ENCODE data around the gene C12orf75. TPM values are rescaled to one million over a fixed set of nuclear protein-coding genes. Genes with fewer than 3 reads are reported as not detected.
"Not testable (repeated sequence)": the region's sequence is repeated elsewhere in the genome, so short reads cannot be mapped to it uniquely, and the experiment has no call there.

The C12orf75 gene
- total RNA-seq, 2 donors from 2014 or later = 115 to 119 TPM

DNA sequence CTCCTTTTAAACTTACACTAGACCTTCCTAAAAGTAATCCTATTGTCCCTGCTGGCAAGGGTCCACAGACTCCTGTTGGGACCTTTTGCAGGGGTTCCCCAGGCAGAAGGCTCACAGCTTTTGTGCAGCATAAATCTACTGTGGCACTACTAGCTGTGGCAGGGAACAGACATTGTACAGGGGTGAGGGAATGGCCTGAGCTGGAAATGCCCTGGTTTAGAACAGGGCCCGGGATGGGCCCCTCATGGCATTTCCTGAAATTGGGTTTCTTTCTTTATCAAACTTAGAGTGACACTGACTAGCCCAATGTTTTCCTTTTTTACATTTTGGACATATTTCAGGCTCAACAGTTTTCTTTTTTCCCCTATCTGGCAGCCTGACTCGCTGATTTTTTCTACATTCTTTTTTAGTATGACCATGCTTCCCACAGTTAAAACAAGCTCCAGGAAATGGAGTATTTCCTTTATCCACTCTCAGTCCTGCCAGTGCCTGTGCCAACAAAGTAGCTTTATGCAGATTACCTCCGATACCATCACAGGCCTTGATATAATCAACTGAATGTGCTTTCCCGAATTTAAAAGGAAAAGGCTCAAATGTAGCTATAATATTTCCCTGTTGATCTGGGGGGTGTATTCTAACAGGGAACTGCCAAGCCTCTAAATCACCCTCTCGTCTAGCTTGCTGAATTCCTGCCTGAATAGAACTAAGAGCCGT, 22.7 kb upstream of the C12orf75 start:
- DNase-seq; ATAC-seq; intact Hi-C loops (cut with DNase I, micrococcal nuclease): not testable (repeated sequence)

DNA sequence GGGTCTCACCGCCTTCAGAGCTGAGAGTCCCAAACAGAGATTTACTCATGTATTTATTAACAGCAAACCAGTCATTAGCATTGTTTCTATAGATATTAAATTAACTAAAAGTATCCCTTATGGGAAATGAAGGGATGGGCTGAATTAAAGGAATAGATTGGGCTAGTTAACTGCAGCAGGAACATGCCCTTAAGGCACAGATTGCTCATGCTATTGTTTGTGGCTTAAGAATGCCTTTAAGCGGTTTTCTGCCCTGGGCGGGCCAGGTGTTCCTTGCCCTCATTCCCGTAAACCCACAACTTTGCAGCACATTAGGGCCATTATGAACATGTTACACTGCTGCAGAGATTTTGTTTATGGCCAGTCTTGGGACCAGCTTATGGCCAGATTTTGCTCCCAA, 21.7 kb upstream of the C12orf75 start:
- intact Hi-C loops (cut with DNase I, micrococcal nuclease); ATAC-seq; DNase-seq: not testable (repeated sequence)

DNA sequence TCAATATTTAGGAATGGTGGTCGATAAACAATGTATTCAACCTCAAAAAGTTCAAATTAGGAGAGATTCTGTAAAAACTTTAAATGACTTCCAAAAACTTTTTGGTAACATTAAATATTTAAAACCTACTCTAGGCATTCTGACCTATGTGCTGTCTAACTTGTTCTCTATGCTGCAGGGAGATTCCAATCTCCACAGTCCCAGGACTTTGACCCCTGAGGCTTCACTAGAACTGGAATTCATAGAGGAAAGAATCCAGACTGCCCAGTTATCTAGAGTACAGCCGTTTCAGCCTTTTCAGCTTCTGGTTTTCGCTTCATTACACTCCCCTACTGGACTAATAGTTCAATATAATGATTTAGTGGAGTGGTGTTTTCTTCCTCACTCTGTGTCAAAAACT, 21.1 kb upstream of the C12orf75 start:
- DNase-seq; intact Hi-C loops (cut with DNase I, micrococcal nuclease); ATAC-seq: not testable (repeated sequence)

DNA sequence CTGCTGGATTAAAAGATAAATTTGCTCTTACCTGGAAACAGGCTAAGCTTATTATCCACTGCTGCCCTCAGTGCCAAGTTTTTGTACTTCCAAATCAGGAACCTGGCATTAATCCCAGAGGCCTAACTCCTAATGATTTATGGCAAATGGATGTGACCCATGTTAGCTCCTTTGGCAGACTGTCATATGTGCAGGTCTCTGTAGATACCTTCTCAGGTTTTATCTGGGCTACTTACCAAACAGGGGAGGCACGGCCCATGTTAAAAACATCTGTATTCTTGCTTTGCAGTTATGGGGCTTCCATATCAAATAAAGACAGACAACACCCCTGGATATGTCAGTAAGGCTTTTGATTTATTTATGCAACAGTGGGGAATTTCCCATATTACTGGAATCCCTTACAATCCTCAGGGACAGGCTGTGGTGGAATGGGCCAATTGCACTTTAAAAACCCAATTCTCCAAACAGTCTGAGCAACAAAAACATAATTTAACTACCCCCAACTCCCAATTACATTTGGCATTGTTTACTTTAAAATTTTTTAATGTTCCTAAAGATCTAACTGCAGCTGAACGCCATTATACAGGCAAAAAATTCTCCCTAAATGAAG, 19.9 kb upstream of the C12orf75 start:
- DNase-seq; ATAC-seq; intact Hi-C loops (cut with DNase I, micrococcal nuclease): not testable (repeated sequence)

DNA sequence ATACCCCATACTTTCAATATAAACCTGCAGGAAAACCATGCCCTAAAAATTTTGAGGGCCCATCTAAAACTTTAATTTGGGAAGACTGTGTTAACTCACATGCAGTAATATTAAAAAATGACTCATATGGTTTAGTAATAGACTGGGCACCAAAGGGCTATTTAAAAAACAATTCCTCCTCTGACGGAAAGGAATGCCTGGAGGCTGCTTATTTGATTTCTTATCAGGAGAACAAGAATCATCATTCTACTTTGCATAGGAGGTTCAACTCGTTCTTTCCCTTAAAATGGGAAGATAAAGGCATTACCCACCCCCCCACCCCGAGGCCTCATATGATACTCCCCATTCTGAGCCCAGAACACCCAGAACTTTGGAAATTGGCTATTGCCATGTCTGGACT, 18.6 kb upstream of the C12orf75 start:
- intact Hi-C loops (cut with DNase I, micrococcal nuclease); ATAC-seq; DNase-seq: not testable (repeated sequence)

DNA sequence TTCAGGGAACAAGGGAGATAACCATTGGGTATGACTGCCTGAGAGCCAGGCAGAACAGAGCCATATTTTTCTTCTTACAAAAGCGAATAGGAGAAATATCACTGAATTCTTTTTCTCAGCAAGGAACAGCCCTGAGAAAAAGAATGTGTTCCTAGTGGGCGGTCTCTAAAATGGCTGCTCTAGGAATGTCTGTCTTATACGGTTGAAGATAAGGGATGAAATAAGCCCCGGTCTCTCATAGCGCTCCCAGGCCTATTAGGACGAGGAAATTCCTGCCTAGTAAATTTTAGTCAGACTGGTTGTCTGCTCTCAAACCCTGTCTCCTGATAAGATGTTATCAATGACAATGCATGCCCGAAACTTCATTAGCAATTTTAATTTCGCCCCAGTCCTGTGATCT, 16.7 kb upstream of the C12orf75 start:
- intact Hi-C loops (cut with DNase I, micrococcal nuclease); DNase-seq: not testable (repeated sequence)

DNA sequence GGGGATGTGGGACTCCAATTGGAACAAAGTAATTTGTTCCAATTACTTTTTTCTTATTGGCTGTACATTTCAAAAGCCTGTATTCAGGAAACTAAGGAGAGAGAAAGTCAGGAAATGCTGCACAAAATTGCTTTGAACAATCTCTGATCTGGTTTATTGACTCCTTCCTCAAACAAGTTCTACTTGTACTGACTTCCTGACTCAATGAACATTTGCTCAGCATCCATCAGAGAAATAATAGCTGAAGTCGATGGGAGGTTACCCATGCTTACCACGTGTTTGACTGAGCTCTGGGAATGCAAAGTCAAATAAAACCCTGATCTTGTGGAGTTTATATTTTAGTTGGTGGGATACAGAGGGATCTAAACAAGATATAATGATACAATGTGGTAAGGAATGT, 15.4 kb upstream of the C12orf75 start:
- DNase-seq (no peak), ATAC-seq (no peak)
- intact Hi-C loops (cut with DNase I, micrococcal nuclease) = no loop called here

More for the DNA sequence above, 16.7 kb upstream of the C12orf75 start:
- ATAC-seq = not testable (repeated sequence)

DNA sequence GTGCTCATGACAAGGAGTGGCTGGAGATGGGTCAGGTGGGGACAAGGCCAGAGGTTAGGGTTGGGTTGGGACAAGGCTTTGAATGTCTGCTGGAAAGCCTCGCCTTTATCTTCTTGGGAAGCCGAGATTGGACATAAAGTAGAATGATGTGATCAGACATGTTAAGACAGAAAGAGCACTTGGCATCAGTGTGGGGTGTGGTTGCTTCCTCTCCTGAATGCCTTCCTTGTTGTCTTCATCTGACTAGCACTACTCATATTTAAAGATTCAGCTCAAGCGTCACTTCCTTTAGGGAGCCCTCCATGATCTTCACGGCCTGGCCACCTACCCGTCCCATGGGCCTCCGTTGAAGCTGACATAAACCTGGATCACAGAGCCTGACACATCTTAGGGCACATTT, 14.8 kb upstream of the C12orf75 start:
- DNase-seq (no peak), ATAC-seq (peak; percentile 35)
- intact Hi-C loops (cut with DNase I, micrococcal nuclease) = no loop called here

DNA sequence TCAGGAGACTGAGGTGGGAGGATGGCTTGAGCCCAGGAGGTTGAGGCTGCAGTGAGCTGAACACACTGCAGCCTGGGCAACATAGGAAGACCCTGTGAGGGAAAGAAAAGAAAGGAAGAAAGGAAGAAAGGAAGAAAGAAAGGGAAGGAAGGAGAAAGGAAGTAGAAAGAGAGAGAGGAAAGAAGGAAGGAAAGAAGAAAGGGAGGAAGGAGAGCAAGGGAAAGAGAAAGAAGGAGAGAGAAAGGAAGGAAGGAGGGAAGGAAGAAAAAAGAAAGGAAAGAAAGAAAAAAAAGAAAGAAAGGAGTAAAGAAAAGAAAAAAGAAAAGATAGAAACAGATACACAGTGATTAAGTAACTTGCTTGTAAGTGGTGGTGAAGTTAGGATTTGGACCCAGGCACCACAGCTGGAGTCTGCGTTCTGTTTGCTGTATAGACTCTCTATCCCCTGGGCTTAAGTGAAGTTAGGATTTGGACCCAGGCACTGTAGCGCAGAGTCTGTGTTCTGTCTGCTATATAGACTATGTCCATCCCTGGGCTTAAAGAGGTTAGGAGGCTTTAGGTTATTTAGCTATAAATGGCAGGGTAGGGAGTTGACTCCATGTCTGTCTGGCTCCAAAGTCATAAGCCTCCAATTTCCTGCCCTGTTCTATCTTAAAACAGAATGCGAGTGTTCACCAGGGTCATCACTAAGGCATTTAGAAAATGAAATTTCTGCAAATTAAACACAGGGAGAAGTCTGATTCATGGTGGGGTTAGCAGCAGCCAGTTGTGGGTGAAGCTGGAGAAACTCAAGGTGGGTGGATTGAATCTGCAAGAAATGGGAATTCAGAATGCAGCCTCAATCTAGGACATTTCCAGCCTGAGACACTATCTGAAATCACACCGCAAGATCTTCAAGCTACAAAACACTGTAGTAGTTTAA, 13.3 kb upstream of the C12orf75 start:
- intact Hi-C loops (cut with DNase I, micrococcal nuclease) = no loop called here
- ATAC-seq (peak; percentile 10), DNase-seq (no peak)

DNA sequence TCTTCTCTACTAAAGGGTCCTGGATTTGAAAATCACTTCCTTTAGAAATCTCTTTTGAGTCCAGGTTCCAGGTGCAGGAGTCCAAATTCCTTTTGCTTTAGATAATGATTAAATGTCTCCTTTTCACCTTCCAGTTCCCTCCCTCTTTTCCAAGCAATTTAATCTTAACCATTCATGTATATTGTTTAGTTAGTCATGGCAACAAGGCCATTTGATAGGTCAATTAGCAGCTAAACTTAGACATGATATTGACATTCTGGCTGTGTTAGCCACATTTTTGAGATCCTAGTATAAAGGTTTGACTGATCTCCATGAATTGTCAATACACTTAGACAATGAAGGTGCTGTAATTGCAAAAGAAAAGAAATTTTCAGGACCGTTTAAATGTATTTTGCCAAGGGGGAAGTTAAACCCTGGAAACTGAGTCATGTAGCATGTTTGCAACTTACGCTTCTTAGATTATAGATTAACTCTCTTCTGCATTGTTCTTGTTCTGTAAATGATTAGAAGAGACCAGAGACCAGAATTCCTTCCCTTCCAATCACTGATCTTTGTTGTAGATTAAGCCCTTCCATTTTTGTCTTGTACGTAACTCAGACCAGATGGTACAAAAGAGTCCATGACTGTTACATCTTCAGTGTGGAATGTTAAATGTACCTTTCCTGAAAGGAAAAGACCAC, 12.4 kb upstream of the C12orf75 start:
- ATAC-seq (peak; percentile 90), DNase-seq (no peak)
- intact Hi-C loops (cut with DNase I, micrococcal nuclease) = no loop called here

DNA sequence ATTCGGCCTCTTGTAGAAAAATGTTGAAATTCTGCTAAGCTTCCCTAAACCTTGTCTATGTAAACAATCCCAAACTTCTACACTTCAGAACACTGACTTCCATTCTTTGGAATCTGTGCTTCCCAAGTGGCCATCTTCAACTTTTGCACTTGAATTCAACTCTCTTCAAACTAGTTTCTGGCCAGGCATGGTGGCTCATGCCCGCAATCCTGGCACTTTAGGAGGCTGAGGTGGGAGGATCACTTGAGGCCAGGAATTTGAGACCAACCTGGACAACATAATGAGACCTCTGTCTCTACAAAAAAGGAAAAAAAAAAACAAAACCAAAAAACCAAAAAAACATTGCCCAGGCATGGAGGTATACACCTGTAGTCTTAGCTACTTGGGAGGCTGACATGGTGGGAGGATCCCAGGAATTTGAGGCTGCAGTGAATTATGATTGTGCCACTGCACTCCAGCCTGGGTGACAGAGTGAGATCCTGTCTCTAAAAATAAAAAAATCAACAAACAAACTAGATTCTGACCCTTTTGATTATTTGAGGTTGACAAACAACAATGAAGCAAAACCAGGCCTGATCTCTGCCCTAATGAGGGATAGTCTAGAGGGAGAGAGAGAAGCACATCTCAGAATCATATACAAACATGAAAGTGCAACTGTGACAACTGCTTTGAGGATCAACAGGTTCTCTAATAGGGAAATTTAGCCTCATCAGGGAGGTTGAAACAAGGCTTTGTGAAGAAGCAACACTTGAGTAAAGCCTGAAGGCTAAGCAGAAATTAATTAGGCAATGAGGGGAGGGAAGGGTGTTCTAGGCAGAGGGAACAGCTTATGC, 11.6 kb upstream of the C12orf75 start:
- intact Hi-C loops (cut with DNase I, micrococcal nuclease) = no loop called here
- DNase-seq (no peak), ATAC-seq (no peak)

DNA sequence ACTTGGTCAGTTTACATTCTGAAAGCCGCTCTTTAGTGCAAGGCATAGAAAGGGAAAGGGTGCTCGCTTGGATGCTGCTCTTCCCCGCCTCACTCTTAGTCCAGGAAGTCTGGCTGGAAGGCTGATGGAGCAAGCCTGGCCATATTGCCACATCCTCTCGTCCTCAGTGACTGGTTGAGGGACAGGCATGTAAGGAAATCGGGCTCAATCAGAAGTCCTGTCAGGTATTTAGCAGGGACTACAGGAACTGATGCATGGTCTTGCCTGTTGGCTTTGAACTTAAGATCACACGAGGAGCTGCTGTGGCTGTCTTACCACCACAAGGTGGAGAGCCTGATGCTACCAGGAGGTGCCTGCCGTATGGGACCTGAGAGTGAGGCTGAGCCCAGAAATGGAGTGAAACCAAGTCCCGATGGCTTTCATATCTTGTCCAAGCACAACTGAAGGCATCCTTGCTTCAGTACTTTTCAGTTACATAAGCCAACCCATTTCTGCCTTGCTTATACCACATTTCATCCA, 10.7 kb upstream of the C12orf75 start:
- DNase-seq (no peak), ATAC-seq (no peak)
- intact Hi-C loops (cut with DNase I, micrococcal nuclease) = no loop called here

DNA sequence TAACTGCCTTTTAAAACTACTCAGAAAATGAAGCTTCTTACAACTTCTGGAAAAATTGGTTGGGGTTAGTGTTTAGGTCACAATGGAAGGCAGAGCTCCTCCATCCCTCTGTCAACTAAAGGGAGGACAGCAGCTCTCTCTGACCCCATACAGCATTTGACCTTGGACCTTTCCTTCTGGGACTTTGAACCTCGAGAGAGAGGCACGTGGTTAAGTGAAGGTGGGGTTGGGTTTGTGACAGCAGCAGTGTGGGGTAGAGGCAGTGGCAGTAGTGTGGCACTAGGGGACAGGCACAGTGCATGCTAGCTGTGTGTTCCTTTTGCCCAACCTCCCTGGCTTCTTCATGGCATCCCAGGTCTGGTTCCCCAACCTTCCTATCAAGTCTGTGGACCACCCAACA, 9.4 kb upstream of the C12orf75 start:
- ATAC-seq = no peak
- intact Hi-C loops (cut with DNase I, micrococcal nuclease) = no loop called here
- no peak for DNase-seq

DNA sequence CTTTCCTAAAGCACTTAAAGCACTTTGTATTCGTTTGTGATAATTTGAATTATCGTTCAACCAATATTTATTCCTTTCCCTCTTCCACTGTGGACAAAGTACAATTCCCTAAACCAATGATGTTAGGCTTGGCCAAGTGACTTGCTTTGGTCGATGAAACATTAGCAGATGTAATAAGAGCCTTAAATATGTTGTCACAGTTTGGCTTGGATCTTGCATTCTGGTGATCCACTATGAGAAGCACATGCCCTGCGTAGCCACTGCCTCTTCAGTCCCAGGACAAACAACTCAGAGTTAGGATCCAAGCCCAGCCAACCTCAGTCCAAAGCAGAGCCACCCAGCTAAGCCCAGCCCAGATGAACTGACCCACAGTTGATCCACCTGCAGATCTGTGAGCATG, 8.4 kb upstream of the C12orf75 start:
- intact Hi-C loops (cut with DNase I, micrococcal nuclease) = no loop called here
- no peak for DNase-seq
- ATAC-seq = no peak

DNA sequence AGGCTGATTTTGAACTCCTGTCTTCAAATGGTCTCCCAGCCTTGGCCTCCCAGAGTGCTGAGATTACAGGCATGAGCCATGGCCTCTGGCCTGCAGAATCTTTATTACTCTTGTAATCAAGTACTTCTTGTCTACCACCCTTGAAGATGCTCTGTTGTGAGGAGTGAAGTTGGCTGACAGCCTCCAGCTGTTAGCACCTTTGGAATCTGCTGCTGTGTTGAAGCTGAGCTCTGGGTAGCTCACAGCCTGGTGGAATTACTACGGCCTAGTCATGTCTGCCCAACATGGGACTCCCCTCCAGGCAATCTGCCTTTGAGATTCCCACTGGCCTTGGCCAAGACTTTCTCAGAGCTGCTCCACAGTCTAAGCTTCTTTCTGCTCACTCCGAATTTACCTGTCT, 5.8 kb upstream of the C12orf75 start:
- intact Hi-C loops (cut with DNase I, micrococcal nuclease) = no loop called here
- no peak for ATAC-seq
- DNase-seq = no peak

DNA sequence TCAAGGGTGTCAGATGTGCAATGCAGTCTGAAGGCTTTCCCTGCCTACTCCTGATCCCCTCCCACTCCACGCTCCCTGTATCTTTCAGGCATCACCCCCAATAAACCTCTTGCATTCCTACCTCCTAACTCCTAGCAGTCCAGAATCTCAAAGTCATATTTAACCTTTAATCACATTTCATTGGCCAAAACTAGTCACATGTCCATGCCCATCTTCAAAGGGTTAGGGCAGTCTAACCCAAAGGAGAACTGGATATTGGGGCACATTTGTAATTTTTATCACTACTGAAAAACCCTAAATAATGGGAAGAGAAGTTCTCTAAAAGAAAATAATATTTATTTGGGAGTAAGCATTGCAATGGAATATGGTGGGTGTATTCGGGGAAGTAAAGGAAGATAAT, 5.4 kb upstream of the C12orf75 start:
- ATAC-seq (no peak), DNase-seq (no peak)
- intact Hi-C loops (cut with DNase I, micrococcal nuclease) = no loop called here

DNA sequence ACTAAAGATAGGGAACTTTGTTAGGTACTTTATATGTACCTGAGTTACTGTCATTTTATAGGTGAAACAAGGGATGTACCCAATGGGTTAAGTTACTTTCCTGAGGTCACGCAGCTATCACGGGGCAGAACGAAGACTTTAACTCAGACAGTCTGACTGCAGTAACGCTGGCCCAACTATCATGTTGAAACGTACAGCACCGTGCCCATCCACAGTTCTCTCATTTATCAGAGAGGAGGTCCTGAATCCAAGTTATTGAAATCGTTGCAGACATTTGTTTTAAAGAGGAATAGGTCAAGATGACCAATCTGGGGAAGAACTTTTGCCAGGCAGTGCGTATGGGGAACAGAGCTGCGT, 587 bp upstream of the C12orf75 start:
- ATAC-seq = no peak
- intact Hi-C loops (cut with DNase I, micrococcal nuclease) = no loop called here

More for the DNA sequence above, 587 bp upstream of the C12orf75 start:
- DNase-seq = no peak
